Fibroblast of lung (primary cell): ENCODE data around the gene CLDN19. TPM values are rescaled to one million over a fixed set of nuclear protein-coding genes. Genes with fewer than 3 reads are reported as not detected.
A peak's percentile ranks its signal among the peaks of the same experiment; 100 is the strongest.

Experiments used
- DNase-seq, 2 donors: peaks; one replicate each; pipeline versions ENCODE4 v3.0.0 to v3.0.0-alpha.2; 2010; ENCODE audit warnings: low read depth in 2 of 2
- H2AFZ ChIP-seq: 2 replicates; pipeline ENCODE4 v1.5.1; 2012; ENCODE audit warnings: low read length, control low read depth, inconsistent platforms
- H3K27ac ChIP-seq: 2 replicates; pipeline ENCODE4 v1.5.1; 2011; ENCODE audit warnings: low read length, control low read depth; ENCODE audit not compliant: insufficient read depth
- H3K27me3 ChIP-seq: 2 replicates; pipeline ENCODE4 v1.5.1; 2011; ENCODE audit warnings: mild to moderate bottlenecking, low read length; ENCODE audit not compliant: control insufficient read depth, insufficient read depth
- H3K36me3 ChIP-seq: 2 replicates; pipeline ENCODE4 v1.5.1; 2011; ENCODE audit warnings: low read length; ENCODE audit not compliant: control insufficient read depth, insufficient read depth
- H3K4me1 ChIP-seq: 2 replicates; pipeline ENCODE4 v1.5.1; 2011; ENCODE audit warnings: low read length; ENCODE audit not compliant: control insufficient read depth, insufficient read depth; ENCODE audit errors: extremely low read depth
- H3K4me2 ChIP-seq: 2 replicates; pipeline ENCODE4 v1.5.1; 2011; ENCODE audit warnings: low read length, control low read depth; ENCODE audit not compliant: insufficient read depth; ENCODE audit errors: extremely low read depth
- H3K4me3 ChIP-seq, 4 experiments: fragments of 200-600 bp in 1 of 4; sonication (generic) in 1 of 4; replicated peaks in 1 of 4; 2 replicates each; pipeline ENCODE4 v1.5.1; 2011 to 2016; ENCODE audit warnings: low read length in 4 of 4, low read depth in 3 of 4, mild to moderate bottlenecking in 3 of 4, control low read depth in 2 of 4, inconsistent platforms in 1 of 4, mixed read lengths in 1 of 4; ENCODE audit not compliant: insufficient read depth in 1 of 4; ENCODE audit errors: control extremely low read depth in 1 of 4
- H3K79me2 ChIP-seq: 2 replicates; pipeline ENCODE4 v1.5.1; 2012; ENCODE audit warnings: mild to moderate bottlenecking, low read length, inconsistent platforms; ENCODE audit not compliant: control insufficient read depth, insufficient read depth
- H3K9ac ChIP-seq: 2 replicates; pipeline ENCODE4 v1.5.1; 2011; ENCODE audit warnings: mild to moderate bottlenecking, low read length, control low read depth; ENCODE audit not compliant: insufficient read depth
- H3K9me3 ChIP-seq: 2 replicates; pipeline ENCODE4 v1.5.1; 2012; ENCODE audit warnings: low read depth, low read length; ENCODE audit not compliant: control insufficient read depth, insufficient read depth
- H4K20me1 ChIP-seq: 2 replicates; pipeline ENCODE4 v1.5.1; 2011; ENCODE audit warnings: low read length; ENCODE audit not compliant: control insufficient read depth, insufficient read depth; ENCODE audit errors: extremely low read depth
- EZH2 ChIP-seq: IDR thresholded peaks from 2 replicates; pipeline ENCODE4 v1.5.1; 2012; ENCODE audit warnings: low read length, control low read depth, mild to moderate bottlenecking; ENCODE audit errors: missing control alignments
- polyA plus RNA-seq, 2 donors: library from polyadenylated mRNA; depleted of rRNA in 1 of 2; stranded (reverse) in 1 of 2; unstranded in 1 of 2; fragments of >200 nt; gene quantifications; 2 replicates each; pipeline ENCODE4 v1.2.1, GENCODE V29; 2011 to 2012; ENCODE audit warnings: missing spikeins in 1 of 2
- total RNA-seq: library from RNA; depleted of rRNA; stranded (reverse); fragments of >200 nt; gene quantifications from 2 replicates; pipeline ENCODE4 v1.2.1, GENCODE V29; 2014
- TF ChIP-seq, protein P1 (sequence below), 2 donors: IDR thresholded peaks in 1 of 2; conservative IDR thresholded peaks in 1 of 2; 1 replicate in 1 of 2; 2 replicates in 1 of 2; pipeline ENCODE4 v1.5.1; 2011 to 2012; ENCODE audit warnings: low read length in 2 of 2, control low read depth in 1 of 2, inconsistent platforms in 1 of 2, low read depth in 1 of 2, mild to moderate bottlenecking in 1 of 2

CLDN19 gene
- total and polyA plus RNA-seq, 2 donors (not counting 1 experiment from before 2014, with no cell fraction given): not detected

- Histone ChIP-seq H3K4me1 (no peaks in the 10 kb centered on the region), H3K27ac (no peak overlapping the region), H3K36me3 (peaks cover 34% of the 10 kb centered on the region), H3K4me2 (no peak overlapping the region), H3K9me3 (no peaks in the 10 kb centered on the region), H3K79me2 (no peaks in the 10 kb centered on the region), H3K4me3 (no peak overlapping the region), H4K20me1 (peaks cover 2% of the 10 kb centered on the region), H2AFZ (no peak overlapping the region), H3K9ac (no peak overlapping the region), H3K27me3 (no peaks in the 10 kb centered on the region)
- peak in 1 of 2 donors; percentile 20 for DNase-seq
- TF ChIP-seq EZH2: no peak
- TF ChIP-seq, protein P1, sequence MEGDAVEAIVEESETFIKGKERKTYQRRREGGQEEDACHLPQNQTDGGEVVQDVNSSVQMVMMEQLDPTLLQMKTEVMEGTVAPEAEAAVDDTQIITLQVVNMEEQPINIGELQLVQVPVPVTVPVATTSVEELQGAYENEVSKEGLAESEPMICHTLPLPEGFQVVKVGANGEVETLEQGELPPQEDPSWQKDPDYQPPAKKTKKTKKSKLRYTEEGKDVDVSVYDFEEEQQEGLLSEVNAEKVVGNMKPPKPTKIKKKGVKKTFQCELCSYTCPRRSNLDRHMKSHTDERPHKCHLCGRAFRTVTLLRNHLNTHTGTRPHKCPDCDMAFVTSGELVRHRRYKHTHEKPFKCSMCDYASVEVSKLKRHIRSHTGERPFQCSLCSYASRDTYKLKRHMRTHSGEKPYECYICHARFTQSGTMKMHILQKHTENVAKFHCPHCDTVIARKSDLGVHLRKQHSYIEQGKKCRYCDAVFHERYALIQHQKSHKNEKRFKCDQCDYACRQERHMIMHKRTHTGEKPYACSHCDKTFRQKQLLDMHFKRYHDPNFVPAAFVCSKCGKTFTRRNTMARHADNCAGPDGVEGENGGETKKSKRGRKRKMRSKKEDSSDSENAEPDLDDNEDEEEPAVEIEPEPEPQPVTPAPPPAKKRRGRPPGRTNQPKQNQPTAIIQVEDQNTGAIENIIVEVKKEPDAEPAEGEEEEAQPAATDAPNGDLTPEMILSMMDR (conservative IDR thresholded peaks at IDR 0.05 in 1 of 2, IDR thresholded peaks at IDR 0.05 in 1 of 2; ENCODE audit: low read depth in 1 of 2, low read length in 2 of 2): peak; percentile 48 to 61
Observed at GRCh38 chr1:42747125-42747524, 7.1 kb upstream of the CLDN19 start.

DNA sequence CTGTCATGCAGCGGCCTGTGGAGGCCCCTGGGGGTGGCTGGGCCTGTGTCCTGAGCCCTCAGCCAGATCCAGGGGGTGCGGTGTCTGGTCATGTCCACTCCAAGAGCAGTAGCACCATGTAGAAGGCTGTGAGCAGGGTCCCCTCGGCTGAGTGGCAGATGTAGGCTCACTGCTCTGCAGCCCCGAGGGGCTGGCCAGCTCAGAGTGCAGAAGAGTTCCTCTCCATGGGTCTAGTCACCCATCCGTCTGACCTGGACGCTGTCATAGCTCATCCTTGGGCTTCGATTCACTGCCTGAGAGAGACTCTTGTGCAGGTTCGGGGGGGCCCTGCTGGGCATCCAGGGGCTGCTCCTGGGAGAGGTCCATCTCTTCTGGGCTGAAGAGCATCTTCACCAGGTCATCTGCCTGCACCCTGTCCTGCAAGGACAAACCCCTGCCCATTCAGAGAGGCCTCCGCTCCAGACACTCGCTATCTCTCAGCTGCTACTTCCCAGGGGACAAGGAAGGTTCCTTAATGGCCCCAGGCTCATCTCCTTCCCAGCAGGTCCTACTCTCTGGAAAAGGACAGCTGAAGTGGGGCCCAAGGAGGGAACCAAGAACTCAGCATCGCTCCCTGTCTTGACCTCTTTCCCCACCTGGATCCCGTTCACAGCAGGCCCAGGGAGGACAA lies 6.5 kb upstream of the CLDN19 start:
- Histone ChIP-seq H3K9ac (no peak overlapping the region), H3K4me3 (no peak overlapping the region), H3K4me1 (no peaks in the 10 kb centered on the region), H3K36me3 (peaks cover 31% of the 10 kb centered on the region), H3K79me2 (no peaks in the 10 kb centered on the region), H3K4me2 (no peak overlapping the region), H4K20me1 (peaks cover 2% of the 10 kb centered on the region), H2AFZ (no peak overlapping the region), H3K27ac (no peak overlapping the region), H3K27me3 (no peaks in the 10 kb centered on the region), H3K9me3 (no peaks in the 10 kb centered on the region)
- no peak for DNase-seq
- TF ChIP-seq, protein P1 (conservative IDR thresholded peaks at IDR 0.05 in 1 of 2, IDR thresholded peaks at IDR 0.05 in 1 of 2; ENCODE audit: low read depth in 1 of 2, low read length in 2 of 2): no peak
- no peak for TF ChIP-seq EZH2

- H3K79me2 ChIP-seq: no peaks in the 10 kb centered on the region
- no peaks in the 10 kb centered on the region for H3K4me1 ChIP-seq
- no peak overlapping the region for H3K4me2 ChIP-seq
- H3K9me3 ChIP-seq: no peaks in the 10 kb centered on the region
- H3K27ac ChIP-seq: no peak overlapping the region
- no peak overlapping the region for H2AFZ ChIP-seq
- no peaks in the 10 kb centered on the region for H3K27me3 ChIP-seq
- no peak overlapping the region for H3K4me3 ChIP-seq
- no peak for TF ChIP-seq EZH2
- TF ChIP-seq, protein P1 (conservative IDR thresholded peaks at IDR 0.05 in 1 of 2, IDR thresholded peaks at IDR 0.05 in 1 of 2; ENCODE audit: low read depth in 1 of 2, low read length in 2 of 2): no peak
- DNase-seq: no peak
- peaks cover 2% of the 10 kb centered on the region for H4K20me1 ChIP-seq
- peaks cover 31% of the 10 kb centered on the region for H3K36me3 ChIP-seq
- no peak overlapping the region for H3K9ac ChIP-seq
Observed at GRCh38 chr1:42745851-42746250, 5.8 kb upstream of the CLDN19 start.
